SH-SY5Y (cell line): ENCODE measurements around the gene BTG1.

Source experiments
- GATA2 ChIP-seq: IDR thresholded peaks from 2 replicates; pipeline ENCODE4 v1.6.1; 2011; ENCODE audit warnings: mild to moderate bottlenecking, low read depth, low read length
- GATA3 ChIP-seq: IDR thresholded peaks from 2 replicates; pipeline ENCODE4 v1.6.1; 2011; ENCODE audit warnings: low read depth, mild to moderate bottlenecking, low read length, moderate library complexity

GRCh38 chr12:92133171-92133570, 12.5 kb downstream of the BTG1 start:
- TF ChIP-seq GATA2 (no peak), GATA3 (no peak)
